HG03196 (cell line): Measurements from ENCODE around the gene SLC25A20.
"Not testable (repeated sequence)": the region's sequence is repeated elsewhere in the genome, so short reads cannot be mapped to it uniquely, and the experiment has no call there.

Experiments
- ATAC-seq: cut with Tn5 transposase; IDR thresholded peaks from one replicate; pipeline ENCODE4 v1.9.1; 2021; ENCODE audit not compliant: unreplicated experiment

The SLC25A20 gene

DNA sequence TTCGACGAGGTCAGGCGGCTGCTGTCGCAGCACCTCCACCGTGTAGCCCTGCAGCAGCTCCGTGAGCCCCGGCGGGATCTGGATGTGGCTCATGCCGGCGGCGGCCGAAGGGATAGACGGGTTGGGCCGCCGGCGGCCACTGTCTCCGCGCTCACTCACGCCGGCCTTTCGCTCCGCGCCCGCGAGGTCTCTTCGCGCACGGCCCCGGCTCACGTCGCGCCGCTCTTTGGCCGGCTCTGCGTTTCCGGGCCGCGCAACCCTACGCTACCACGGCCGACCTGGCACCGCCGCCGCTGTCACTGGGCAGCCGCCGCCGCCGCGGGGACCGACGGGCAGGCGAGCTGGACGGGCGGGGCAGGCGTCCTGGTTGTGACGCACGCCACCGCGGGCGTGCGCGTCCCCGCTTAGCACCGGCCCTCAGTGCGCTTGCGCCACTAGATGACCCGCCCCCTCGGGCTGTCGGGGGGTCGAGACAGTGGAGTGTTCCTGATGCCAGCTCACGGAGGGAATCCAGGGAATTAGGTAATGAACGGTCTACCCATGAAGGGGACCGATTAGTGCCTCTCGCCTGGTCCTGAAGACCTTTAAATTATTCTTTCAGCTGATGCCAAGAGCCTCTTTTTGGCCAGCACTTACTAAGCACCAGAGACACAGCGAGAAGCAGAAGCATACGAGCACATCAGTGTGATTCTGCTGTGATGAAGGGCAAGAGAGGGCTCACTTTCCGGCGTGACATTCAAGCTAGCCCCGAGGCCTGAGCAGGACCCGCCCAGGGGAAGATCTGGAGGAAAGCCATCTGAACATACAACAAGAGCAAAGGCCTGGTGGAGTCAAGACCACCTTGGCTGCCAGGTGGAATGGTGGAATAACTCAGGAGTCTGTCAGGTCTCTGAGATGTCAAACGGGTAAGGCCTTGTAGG lies 50.9 kb downstream of the SLC25A20 start, which contains the start of gene PRKAR2A:
PRKAR2A (minus strand) TSS at position 371 of the 920 bp plus-strand sequence; CDS start at position 93, 278 bp downstream.
- ATAC-seq = peak; percentile 91

GRCh38 chr3:48847053-48847503 lies 51.6 kb downstream of the SLC25A20 start:
- peak; percentile 30 for ATAC-seq

GRCh38 chr3:48845170-48845569 lies 53.5 kb downstream of the SLC25A20 start:
- no peak for ATAC-seq

GRCh38 chr3:48837163-48837562 lies 61.5 kb downstream of the SLC25A20 start:
- ATAC-seq = no peak

DNA sequence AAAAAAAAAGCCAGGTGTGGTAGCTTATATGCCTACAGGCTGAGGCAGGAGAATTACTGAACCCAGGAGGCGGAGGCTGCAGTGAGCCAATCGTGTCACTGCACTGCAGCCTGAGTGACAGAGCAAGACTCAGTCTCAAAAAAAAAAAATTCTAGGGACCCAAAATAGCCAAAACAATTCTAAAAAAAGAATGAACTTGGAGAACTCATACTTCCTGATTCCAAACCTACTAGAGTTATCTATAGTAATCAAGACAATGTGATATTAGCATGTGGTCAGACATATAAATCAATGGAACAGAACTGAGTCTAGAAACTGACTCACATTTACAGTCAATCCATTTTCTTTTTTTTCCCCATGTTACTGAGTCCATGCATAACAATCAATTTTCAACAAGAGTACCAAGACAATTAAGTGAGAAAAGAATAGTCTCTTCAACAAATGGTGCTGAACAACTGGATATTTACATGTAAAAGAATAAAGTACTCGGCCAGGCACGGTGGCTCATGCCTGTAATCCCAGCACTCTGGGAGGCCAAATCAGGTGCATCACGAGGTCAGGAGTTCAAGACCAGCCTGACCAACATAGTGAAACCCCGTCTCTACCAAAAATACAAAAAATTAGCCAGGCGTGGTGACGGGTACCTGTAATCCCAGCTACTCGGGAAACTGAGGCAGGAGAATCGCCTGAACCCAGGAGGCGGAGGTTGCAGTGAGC lies 62.9 kb downstream of the SLC25A20 start:
- ATAC-seq = no peak

DNA sequence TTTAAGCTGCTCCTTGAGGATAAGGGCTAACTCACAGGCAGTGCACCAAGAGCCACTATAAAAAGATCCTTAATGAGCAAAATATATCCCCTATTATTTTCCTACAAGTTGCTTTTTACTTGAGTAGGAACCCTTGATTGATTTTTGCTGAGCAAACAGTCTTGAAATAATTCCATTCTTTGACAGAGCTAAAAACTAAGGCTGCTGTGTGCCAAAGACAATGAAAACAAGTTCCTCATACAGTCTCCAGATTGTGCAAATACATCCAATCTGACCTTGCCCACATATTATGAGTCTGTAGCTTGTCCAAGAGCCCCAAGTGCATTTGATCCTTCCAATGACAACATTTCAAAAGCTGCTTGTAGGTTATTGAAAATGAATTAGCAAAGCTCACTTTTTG lies 66.0 kb downstream of the SLC25A20 start:
- no peak for ATAC-seq

- ATAC-seq = no peak
These were observed 68.0 kb downstream of the SLC25A20 start for GRCh38 chr3:48830715-48831114.

DNA sequence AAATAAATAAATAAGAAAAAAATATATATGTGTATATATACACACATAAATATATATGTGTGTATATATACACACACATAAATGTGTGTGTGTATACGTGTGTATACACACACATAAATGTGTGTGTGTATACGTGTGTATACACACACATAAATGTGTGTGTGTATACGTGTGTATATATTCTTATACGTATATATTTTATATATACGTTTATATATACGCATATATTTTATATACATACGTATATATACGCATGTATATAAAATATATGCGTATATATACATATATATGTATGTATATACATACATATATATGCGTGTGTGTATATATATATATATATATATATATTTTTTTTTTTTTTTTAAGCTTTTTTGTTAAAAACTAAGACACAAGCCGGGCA lies 69.2 kb downstream of the SLC25A20 start:
- not testable (repeated sequence) for ATAC-seq

- ATAC-seq = not testable (repeated sequence)
These were observed 70.8 kb downstream of the SLC25A20 start for GRCh38 chr3:48827874-48828273.

DNA sequence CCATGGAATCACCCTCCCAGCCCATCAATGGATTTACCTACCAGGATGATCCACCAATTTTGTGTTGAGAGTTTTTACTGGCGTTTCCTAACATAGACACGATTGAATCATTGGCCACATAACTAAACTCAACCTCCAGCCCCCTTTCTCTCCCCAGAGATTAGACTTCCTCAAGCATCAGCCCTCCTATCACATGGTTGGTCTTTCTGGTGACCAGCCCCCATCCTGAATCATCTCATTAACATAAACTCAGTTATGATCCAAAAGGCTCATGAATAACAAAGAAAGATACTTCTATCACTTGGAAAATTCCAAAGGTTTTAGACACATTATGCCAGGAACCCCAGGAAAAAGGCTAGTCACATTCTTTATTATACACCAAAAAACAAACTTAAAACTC lies 72.2 kb downstream of the SLC25A20 start:
- ATAC-seq = no peak

DNA sequence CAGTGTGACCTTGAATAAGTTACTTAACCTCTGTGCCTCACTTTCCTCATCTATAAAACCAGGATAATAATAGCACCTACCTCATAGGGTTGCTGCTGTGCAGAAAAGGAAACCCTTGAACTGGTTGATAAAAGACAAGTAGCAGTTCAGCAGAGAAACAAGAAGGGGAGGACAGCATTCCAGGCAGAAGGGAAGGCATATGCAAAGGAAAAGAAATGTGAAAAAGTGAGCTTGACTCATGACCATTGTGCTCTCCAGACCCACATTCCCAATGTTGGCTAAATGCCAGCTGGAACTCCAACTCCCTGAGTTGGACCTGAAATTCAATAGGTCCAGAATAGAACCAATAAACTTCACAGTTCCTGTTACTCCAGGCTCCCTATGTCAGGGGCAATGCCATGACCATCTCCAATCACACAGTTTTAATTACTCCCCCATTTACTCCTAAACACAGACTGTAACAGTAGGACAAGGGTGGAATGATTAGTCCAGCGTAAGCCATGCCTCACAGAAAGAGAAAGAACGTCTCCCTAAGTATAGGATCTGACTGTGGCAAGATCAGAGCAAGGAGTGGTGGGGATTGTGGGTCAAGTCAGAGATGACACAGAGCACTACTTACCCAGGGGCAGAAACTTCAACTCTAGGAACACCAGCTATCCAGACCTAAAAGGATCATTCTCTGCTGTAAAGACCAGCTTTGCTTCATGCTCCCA lies 77.9 kb downstream of the SLC25A20 start:
- ATAC-seq = no peak

DNA sequence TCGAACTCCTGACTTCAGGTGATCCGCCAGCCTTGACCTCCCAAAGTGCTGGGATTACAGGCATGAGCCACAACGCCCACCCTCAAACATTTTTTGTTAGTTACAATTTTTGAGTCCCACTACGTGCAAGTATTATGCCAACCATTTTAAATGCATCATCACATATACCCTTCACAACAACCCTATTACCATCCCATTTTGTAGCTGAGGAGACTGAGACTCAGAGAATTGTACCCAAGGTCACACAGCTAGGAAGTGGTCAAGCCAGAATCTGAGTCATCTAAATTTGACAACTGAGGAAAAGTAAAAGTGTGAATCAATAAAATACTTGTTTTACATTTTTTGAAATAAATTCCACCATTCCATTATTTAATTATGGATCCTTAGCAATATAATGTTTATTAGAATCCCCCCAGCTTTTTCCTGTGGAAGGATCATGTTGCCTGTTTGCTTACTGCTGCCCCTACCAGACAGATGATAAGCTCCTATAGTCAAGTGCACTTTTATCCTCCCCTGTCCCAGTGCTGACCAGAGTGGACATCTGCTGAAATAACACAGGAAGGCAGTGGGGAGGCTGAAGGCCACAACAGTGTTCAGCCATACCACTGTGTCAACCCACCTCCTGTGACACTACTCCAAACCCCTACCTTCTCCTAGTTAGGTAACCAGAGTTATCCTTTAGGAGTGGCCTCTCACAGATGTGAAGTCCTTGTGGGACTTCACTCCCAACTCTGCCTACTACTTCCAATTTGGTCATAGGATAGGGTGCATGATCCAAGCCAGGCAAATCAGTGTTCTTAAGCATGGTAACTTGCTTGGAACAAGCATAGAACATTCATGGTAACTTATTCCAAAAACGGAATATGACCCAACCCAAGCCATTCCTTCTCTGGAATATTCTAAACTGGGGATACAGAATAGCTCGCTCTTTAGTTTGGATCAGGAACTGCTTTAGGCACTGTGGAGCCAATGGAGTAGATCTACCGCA lies 79.2 kb downstream of the SLC25A20 start:
- no peak for ATAC-seq

- ATAC-seq = no peak
These were observed 87.2 kb downstream of the SLC25A20 start for GRCh38 chr3:48811524-48811923.
